Endometrial microvascular endothelial cells (primary cell): ENCODE measurements around the gene CA4. TPM values are rescaled to one million over a fixed set of nuclear protein-coding genes. Genes with fewer than 3 reads are reported as not detected.

Experiments used
- in situ Hi-C: cut with HindIII; loops from 2 replicates; pipeline ENCODE4 v1.10.0; 2017; ENCODE audit warnings: low sequenced_read_pairs, low pct_unique_long_range_greater_than_20kb; ENCODE audit errors: inconsistent ontology term
- total RNA-seq: library from RNA; depleted of rRNA; stranded (reverse); fragments of >200 nt; gene quantifications from one replicate; pipeline ENCODE4 v1.2.3, GENCODE V29; 2015; ENCODE audit errors: inconsistent ontology term

CA4 gene
- total RNA-seq, 1 donor from 2014 or later: not detected

- in situ Hi-C loops: no loop called here
Measured at GRCh38 chr17:60151355-60151754, 1.6 kb downstream of the CA4 start.

- in situ Hi-C loops: no loop called here
Measured at GRCh38 chr17:60153606-60154390, 4.0 kb downstream of the CA4 start.

GRCh38 chr17:60154616-60155426, 5.0 kb downstream of the CA4 start:
- in situ Hi-C loops: no loop called here

- in situ Hi-C loops: no loop called here
Measured at GRCh38 chr17:60155427-60155814, 5.6 kb downstream of the CA4 start.

- in situ Hi-C loops: no loop called here
Measured at GRCh38 chr17:60155815-60156214, 6.0 kb downstream of the CA4 start.

- in situ Hi-C loops: no loop called here
Measured at GRCh38 chr17:60156746-60157145, 7.0 kb downstream of the CA4 start.

- in situ Hi-C loops: no loop called here
Measured at GRCh38 chr17:60157487-60158040, 7.8 kb downstream of the CA4 start.

GRCh38 chr17:60158751-60159478, 9.1 kb downstream of the CA4 start:
- in situ Hi-C loops: no loop called here

- in situ Hi-C loops: no loop called here
Measured at GRCh38 chr17:60159479-60159866, 9.7 kb downstream of the CA4 start.

GRCh38 chr17:60160829-60161501, 11.2 kb downstream of the CA4 start:
- in situ Hi-C loops: no loop called here

- in situ Hi-C loops: no loop called here
Measured at GRCh38 chr17:60161598-60162330, 12.0 kb downstream of the CA4 start.

- in situ Hi-C loops: no loop called here
Measured at GRCh38 chr17:60163108-60163784, 13.5 kb downstream of the CA4 start.

- in situ Hi-C loops: no loop called here
Measured at GRCh38 chr17:60164164-60164563, 14.4 kb downstream of the CA4 start.

GRCh38 chr17:60164697-60165096, 14.9 kb downstream of the CA4 start:
- in situ Hi-C loops: no loop called here

GRCh38 chr17:60165223-60165622, 15.4 kb downstream of the CA4 start:
- in situ Hi-C loops: no loop called here

- in situ Hi-C loops: no loop called here
Measured at GRCh38 chr17:60165971-60166370, 16.2 kb downstream of the CA4 start.

- in situ Hi-C loops: no loop called here
Measured at GRCh38 chr17:60167065-60167741, 17.4 kb downstream of the CA4 start.
